K562 (cell line): ENCODE results near the gene SLC9A2. TPM values are rescaled to one million over a fixed set of nuclear protein-coding genes. Genes with fewer than 3 reads are reported as not detected.
A peak's percentile ranks its signal among the peaks of the same experiment; 100 is the strongest.

Experiments used
- ATAC-seq: fragments of 200-7000 bp; cut with Tn5 transposase; 3 replicates; pipeline ENCODE4 v1.9.1; 2020; ENCODE audit warnings: moderate library complexity
- BruUV-seq: library from RNA; stranded (reverse); fragments of 400-500 nt; replicated peaks from 2 replicates; lab custom pipeline; 2021; lab: Mats Ljungman, UMichigan
- CTCF ChIA-PET: fragments of 300-600 bp; formaldehyde crosslinking; extraction: SDS; loops from one replicate; lab custom pipeline; 2021; ENCODE audit warnings: low intra/inter-chr PET ratio; lab: Yijun Ruan, JAX
- POLR2A ChIA-PET: fragments of 300-600, 350-650 bp; sonication (Branson Sonifier 250); formaldehyde crosslinking; extraction: SDS; loops from one replicate; lab custom pipeline; 2021; ENCODE audit warnings: antibody characterized with exemption, inconsistent platforms; lab: Yijun Ruan, JAX
- DNase-seq, 4 experiments: peaks; one replicate each; pipeline versions ENCODE4 v3.0.0 to v3.0.0-alpha.2; 2011 to 2018; ENCODE audit warnings: low spot score in 3 of 4, mixed read lengths in 3 of 4; ENCODE audit errors: extremely low read depth in 1 of 4
- FAIRE-seq: peaks from 2 replicates; lab custom pipeline; 2011; peaks lifted over from hg19 to GRCh38; lab: Jason Lieb, UNC
- H2AFZ ChIP-seq: 2 replicates; pipeline ENCODE4 v1.6.0; 2011; ENCODE audit warnings: low read depth, low read length, control low read depth, inconsistent platforms
- H3K27ac ChIP-seq: fragments of 200-600 bp; 3 replicates; pipeline ENCODE4 v1.8.0; 2011; ENCODE audit warnings: low read depth, mild to moderate bottlenecking, control low read depth, inconsistent platforms, low read length, moderate library complexity, mixed read lengths; ENCODE audit errors: extremely low read depth
- H3K27me3 ChIP-seq, 2 experiments: fragments of 300-600 bp in 1 of 2; 2 replicates in 1 of 2; 3 replicates in 1 of 2; pipeline versions ENCODE4 v1.6.0 to v1.8.0; 2011; ENCODE audit warnings: inconsistent platforms in 2 of 2, low read length in 2 of 2, mild to moderate bottlenecking in 1 of 2, mixed read lengths in 1 of 2, moderate library complexity in 1 of 2; ENCODE audit not compliant: control insufficient read depth in 2 of 2, insufficient read depth in 2 of 2
- H3K36me3 ChIP-seq: fragments of 300-600 bp; 3 replicates; pipeline ENCODE4 v1.8.0; 2011; ENCODE audit warnings: mild to moderate bottlenecking, low read length, inconsistent platforms; ENCODE audit not compliant: control insufficient read depth, insufficient read depth
- H3K4me1 ChIP-seq, 2 experiments: fragments of 200-600 bp in 1 of 2; replicated peaks in 1 of 2; 2 replicates in 1 of 2; 3 replicates in 1 of 2; pipeline versions ENCODE4 v1.5.1 to v1.8.0; 2011; ENCODE audit warnings: inconsistent platforms in 2 of 2, low read length in 2 of 2, mild to moderate bottlenecking in 1 of 2, mixed read lengths in 1 of 2, moderate library complexity in 1 of 2; ENCODE audit not compliant: control insufficient read depth in 2 of 2, insufficient read depth in 2 of 2
- H3K4me2 ChIP-seq: 2 replicates; pipeline ENCODE4 v1.6.1; 2011; ENCODE audit warnings: low read length, control low read depth, inconsistent platforms, mixed read lengths; ENCODE audit not compliant: insufficient read depth
- H3K4me3 ChIP-seq: fragments of 200-600 bp; sonication (generic), shearing (Covaris generic); 2 replicates; pipeline ENCODE4 v1.5.1; 2016; ENCODE audit warnings: control low read depth, inconsistent platforms
- H3K79me2 ChIP-seq: fragments of 200-600 bp; 3 replicates; pipeline ENCODE4 v1.8.0; 2011; ENCODE audit warnings: low read length, inconsistent platforms; ENCODE audit not compliant: control insufficient read depth, insufficient read depth
- H3K9ac ChIP-seq, 2 experiments: 2 replicates each; pipeline versions ENCODE4 v1.6.0 to v1.6.1; 2011; ENCODE audit warnings: low read depth in 2 of 2, low read length in 2 of 2, control low read depth in 1 of 2, inconsistent platforms in 1 of 2, mild to moderate bottlenecking in 1 of 2, mixed read lengths in 1 of 2; ENCODE audit not compliant: insufficient read depth in 1 of 2
- H3K9me1 ChIP-seq: one replicate; pipeline ENCODE4 v1.6.0; 2011; ENCODE audit warnings: inconsistent platforms, mild to moderate bottlenecking, low read length, moderate library complexity; ENCODE audit not compliant: control insufficient read depth, insufficient read depth
- H3K9me3 ChIP-seq: replicated peaks from 2 replicates; pipeline ENCODE4 v1.5.1; 2011; ENCODE audit warnings: low read depth, low read length, inconsistent platforms; ENCODE audit not compliant: control insufficient read depth, insufficient read depth
- H4K20me1 ChIP-seq: replicated peaks from 2 replicates; pipeline ENCODE4 v1.6.1; 2011; ENCODE audit warnings: low read length, inconsistent platforms, mixed read lengths; ENCODE audit not compliant: control insufficient read depth, insufficient read depth
- CTBP1 ChIP-seq: fragments of 450-650 bp; IDR thresholded peaks from 2 replicates; pipeline ENCODE4 v1.6.1; 2016; ENCODE audit warnings: borderline replicate concordance
- ELF4 ChIP-seq: fragments of 450-650 bp; formaldehyde crosslinking; IDR thresholded peaks from 2 replicates; pipeline ENCODE4 v1.4.0; 2022; ENCODE audit warnings: missing genetic modification characterization
- EP400 ChIP-seq: fragments of 450-650 bp; IDR thresholded peaks from 2 replicates; pipeline ENCODE4 v1.6.1; 2017; ENCODE audit warnings: antibody characterized with exemption, mild to moderate bottlenecking, moderate library complexity
- EZH2 ChIP-seq: IDR thresholded peaks from 2 replicates; pipeline ENCODE4 v1.6.1; 2012; ENCODE audit warnings: low read depth, mild to moderate bottlenecking, inconsistent platforms, low read length, borderline replicate concordance
- MED1 ChIP-seq: sonication (generic); formaldehyde crosslinking; IDR thresholded peaks from 2 replicates; pipeline ENCODE4 v1.8.1; 2023; ENCODE audit warnings: missing genetic modification reagents, borderline replicate concordance
- MYC ChIP-seq, 2 experiments: fragments of 250-450 bp in 1 of 2; sonication (Bioruptor Pico) in 1 of 2; IDR thresholded peaks; 2 replicates each; pipeline versions ENCODE4 v1.5.1 to v1.6.1; 2012 to 2021; ENCODE audit warnings: low read depth in 2 of 2, borderline replicate concordance in 1 of 2, improper control_type of control experiment in 1 of 2, low read length in 1 of 2, mild to moderate bottlenecking in 1 of 2, moderate library complexity in 1 of 2
- MYNN ChIP-seq, 2 experiments: sonication (generic); formaldehyde crosslinking in 1 of 2; IDR thresholded peaks; 2 replicates each; pipeline versions ENCODE4 v1.5.0 to v1.6.1; 2016 to 2020; ENCODE audit warnings: antibody characterized with exemption in 1 of 2, missing genetic modification reagents in 1 of 2
- PURB ChIP-seq: sonication (generic); formaldehyde crosslinking; IDR thresholded peaks from 2 replicates; pipeline ENCODE4 v1.9.0; 2021; ENCODE audit warnings: low read depth, mild to moderate bottlenecking, missing genetic modification reagents
- RBFOX2 ChIP-seq: fragments of 200-400 bp; formaldehyde crosslinking; IDR thresholded peaks from 2 replicates; pipeline ENCODE4 v1.6.1; 2017; ENCODE audit warnings: low read depth, mild to moderate bottlenecking, low read length, moderate library complexity
- RHOXF2B ChIP-seq: fragments of 250-450 bp; sonication (Bioruptor Pico); conservative IDR thresholded peaks from 2 replicates; pipeline ENCODE4 v1.5.1; 2021
- SAFB ChIP-seq: fragments of 200-400 bp; formaldehyde crosslinking; IDR thresholded peaks from 2 replicates; pipeline ENCODE4 v1.6.1; 2017; ENCODE audit warnings: low read depth, low read length, borderline replicate concordance
- SRSF3 ChIP-seq: fragments of 200-400 bp; formaldehyde crosslinking; IDR thresholded peaks from 2 replicates; pipeline ENCODE4 v1.6.1; 2016; ENCODE audit warnings: mild to moderate bottlenecking, low read length, moderate library complexity; ENCODE audit not compliant: insufficient read depth
- ZNF347 ChIP-seq: fragments of 450-650 bp; formaldehyde crosslinking; IDR thresholded peaks from 2 replicates; pipeline ENCODE4 v1.4.0; 2020; ENCODE audit warnings: low read depth, mild to moderate bottlenecking, moderate library complexity
- ZNF79 ChIP-seq: fragments of 250-450 bp; sonication (Bioruptor Pico); IDR thresholded peaks from 2 replicates; pipeline ENCODE4 v1.4.0; 2020; ENCODE audit warnings: low read depth, mild to moderate bottlenecking, moderate library complexity
- WGBS: fragments of 100-300 bp; shearing (Covaris generic); methylation state at CpG from one replicate; pipeline ENCODE4 v1.1.6; 2016; ENCODE audit warnings: low coverage, mixed read lengths; ENCODE audit not compliant: insufficient coverage; ENCODE audit errors: missing lambda C conversion rate; 5-methylcytosine and 5-hydroxymethylcytosine counted together
- in situ Hi-C: fragments of 300-500 bp; cut with MboI; formaldehyde crosslinking; loops from 4 replicates; pipeline ENCODE4 v1.15.0; 2018; ENCODE audit warnings: inconsistent platforms, mixed read lengths
- intact Hi-C: fragments of 100-400 bp; cut with micrococcal nuclease; formaldehyde crosslinking; loops from 2 replicates; pipeline ENCODE4 v1.14.2; 2022
- polyA plus RNA-seq, 8 experiments: library from polyadenylated mRNA; depleted of rRNA in 4 of 8; stranded (reverse) in 5 of 8; unstranded in 3 of 8; fragments of >200 nt; fragmentation: Nextera tagmentation in 2 of 8; fragmentation: Illumina TruSeq in 1 of 8; extraction: Ambion mirVana in 2 of 8; extraction: Trizol in 1 of 8; gene quantifications; 2 replicates each; pipeline versions ENCODE4 v1.2.1 to v1.2.3, GENCODE V29; 2011 to 2014; ENCODE audit warnings: inconsistent platforms in 1 of 8, missing spikeins in 1 of 8
- total RNA-seq, 7 experiments: library from RNA; depleted of rRNA in 6 of 7; stranded (reverse); fragments of >200 nt in 6 of 7; fragmentation: Illumina TruSeq in 2 of 7; extraction: Trizol in 2 of 7; gene quantifications; 2 replicates each; pipeline versions ENCODE4 v1.2.1 to v1.2.3, GENCODE V29; 2011 to 2021; ENCODE audit warnings: low replicate concordance in 1 of 7
- TF ChIP-seq, protein P1 (sequence below): fragments of 200-800 bp; sonication (Bioruptor generic); IDR thresholded peaks from 2 replicates; pipeline ENCODE4 v1.6.1; 2016; ENCODE audit warnings: missing genetic modification characterization, missing compliant biosample characterization

The SLC9A2 gene
- total and polyA plus RNA-seq, 9 of the 15 experiments (the other 6 are each of a cell fraction or from before 2014, with no cell fraction given): 0.45 to 3.3 (median 1.6) TPM

DNA sequence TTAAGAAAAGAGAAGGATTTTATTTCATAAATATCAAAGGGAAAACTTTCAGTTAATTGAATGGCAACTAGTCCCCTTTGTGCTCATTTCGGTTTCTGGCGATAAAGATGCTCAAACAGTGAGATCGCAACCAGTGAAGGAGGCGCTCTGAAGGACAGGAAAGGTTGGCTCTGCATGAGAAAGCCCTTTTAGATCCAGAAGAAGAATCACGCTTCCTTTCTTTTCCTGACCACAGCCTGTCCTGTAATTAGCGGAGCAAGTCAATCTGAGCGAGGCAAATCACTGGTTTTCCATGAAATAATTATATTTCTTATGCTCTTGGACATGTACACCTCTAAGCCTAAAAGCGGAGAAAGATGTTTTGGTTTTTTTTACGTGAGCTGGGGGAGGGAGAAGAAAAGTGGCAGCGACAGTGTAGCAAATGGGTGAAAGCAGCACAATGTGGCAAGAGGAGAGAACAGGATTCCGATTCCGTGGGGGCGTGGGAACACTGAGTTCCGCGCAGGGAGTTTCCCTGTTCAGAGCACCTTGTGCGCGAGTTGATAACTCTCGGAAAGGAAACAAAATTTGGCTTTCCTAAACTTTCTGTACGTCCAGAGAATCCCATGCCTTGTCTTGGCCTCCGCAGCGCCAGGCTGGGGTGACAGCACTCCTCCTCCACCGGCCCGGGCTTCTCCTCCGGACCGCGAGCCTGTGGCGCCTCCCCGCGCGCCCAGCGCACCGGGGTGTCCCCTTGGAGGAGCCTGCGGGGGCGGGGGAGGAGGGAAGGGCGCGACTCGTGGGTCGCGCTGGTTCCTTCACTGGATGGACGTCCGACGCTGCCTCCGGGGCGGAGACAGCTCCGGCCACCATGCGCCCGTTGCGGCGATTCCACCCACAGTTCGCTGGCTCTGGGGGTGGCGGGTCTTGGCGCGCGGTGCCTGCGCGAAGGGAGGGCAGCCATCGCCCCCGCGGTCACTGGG is 620 bp upstream of the SLC9A2 start:
- WGBS: 3% methylated on average over 41 of the region's 59 CpGs
- Histone ChIP-seq H4K20me1 (no peaks in the 10 kb centered on the region), H3K4me3 (peak overlapping the region; percentile 58), H3K4me1 (peaks cover 18 to 23% of the 10 kb centered on the region in 2 experiments; a peak in 4 of 5 replicates), H2AFZ (peak overlapping the region; percentile 96), H3K9ac (peak overlapping the region; percentile 45 to 91), H3K36me3 (no peaks in the 10 kb centered on the region), H3K79me2 (peaks cover 3% of the 10 kb centered on the region; the same call in 1 of the 3 replicates), H3K4me2 (peak overlapping the region; percentile 83), H3K9me3 (no peaks in the 10 kb centered on the region), H3K9me1 (no peaks in the 10 kb centered on the region), H3K27ac (peak overlapping the region; percentile 45; the same call in 2 of the 3 replicates), H3K27me3 (no peaks in the 10 kb centered on the region)
- peak; percentile 69 to 84 (median 78) for DNase-seq
- ChIA-PET CTCF (interaction anchor here (0.6 kb wide), 1 partner anchor 87 kb away, joined by 4 read pairs; no protein-coding TSS in a partner anchor), POLR2A (interaction anchor here (0.6 kb wide), 1 partner anchor 311 kb away, joined by 3 read pairs; no protein-coding TSS in a partner anchor)
- in situ Hi-C loops: loop anchor here (10.0 kb wide), 1 partner anchor 94 kb away; no protein-coding TSS in a partner anchor
- ATAC-seq: peak; percentile 83
- FAIRE-seq: no peak
- intact Hi-C loops: loop anchor here (2.0 to 10.0 kb wide), 4 partner anchors 16 to 186 kb away; no protein-coding TSS in a partner anchor
- BruUV-seq: no TSS peak
- peak; percentile 69 for TF ChIP-seq RBFOX2
- TF ChIP-seq CTBP1: peak; percentile 70
- TF ChIP-seq ZNF79 (CRISPR knock-in tag): no peak
- peak; percentile 11; the same call in 1 of the 2 replicates for TF ChIP-seq EP400
- no peak for TF ChIP-seq MED1 (CRISPR knock-in tag)
- TF ChIP-seq PURB (CRISPR knock-in tag): no peak
- TF ChIP-seq RHOXF2B (CRISPR knock-in tag): no peak
- no peak for TF ChIP-seq SRSF3
- TF ChIP-seq ZNF347 (CRISPR knock-in tag): no peak
- TF ChIP-seq ELF4 (CRISPR knock-in tag): no peak
- no peak for TF ChIP-seq MYNN (IDR thresholded peaks at IDR 0.05)
- TF ChIP-seq MYNN (CRISPR knock-in tag; IDR thresholded peaks at IDR 0.05): no peak
- TF ChIP-seq, protein P1, sequence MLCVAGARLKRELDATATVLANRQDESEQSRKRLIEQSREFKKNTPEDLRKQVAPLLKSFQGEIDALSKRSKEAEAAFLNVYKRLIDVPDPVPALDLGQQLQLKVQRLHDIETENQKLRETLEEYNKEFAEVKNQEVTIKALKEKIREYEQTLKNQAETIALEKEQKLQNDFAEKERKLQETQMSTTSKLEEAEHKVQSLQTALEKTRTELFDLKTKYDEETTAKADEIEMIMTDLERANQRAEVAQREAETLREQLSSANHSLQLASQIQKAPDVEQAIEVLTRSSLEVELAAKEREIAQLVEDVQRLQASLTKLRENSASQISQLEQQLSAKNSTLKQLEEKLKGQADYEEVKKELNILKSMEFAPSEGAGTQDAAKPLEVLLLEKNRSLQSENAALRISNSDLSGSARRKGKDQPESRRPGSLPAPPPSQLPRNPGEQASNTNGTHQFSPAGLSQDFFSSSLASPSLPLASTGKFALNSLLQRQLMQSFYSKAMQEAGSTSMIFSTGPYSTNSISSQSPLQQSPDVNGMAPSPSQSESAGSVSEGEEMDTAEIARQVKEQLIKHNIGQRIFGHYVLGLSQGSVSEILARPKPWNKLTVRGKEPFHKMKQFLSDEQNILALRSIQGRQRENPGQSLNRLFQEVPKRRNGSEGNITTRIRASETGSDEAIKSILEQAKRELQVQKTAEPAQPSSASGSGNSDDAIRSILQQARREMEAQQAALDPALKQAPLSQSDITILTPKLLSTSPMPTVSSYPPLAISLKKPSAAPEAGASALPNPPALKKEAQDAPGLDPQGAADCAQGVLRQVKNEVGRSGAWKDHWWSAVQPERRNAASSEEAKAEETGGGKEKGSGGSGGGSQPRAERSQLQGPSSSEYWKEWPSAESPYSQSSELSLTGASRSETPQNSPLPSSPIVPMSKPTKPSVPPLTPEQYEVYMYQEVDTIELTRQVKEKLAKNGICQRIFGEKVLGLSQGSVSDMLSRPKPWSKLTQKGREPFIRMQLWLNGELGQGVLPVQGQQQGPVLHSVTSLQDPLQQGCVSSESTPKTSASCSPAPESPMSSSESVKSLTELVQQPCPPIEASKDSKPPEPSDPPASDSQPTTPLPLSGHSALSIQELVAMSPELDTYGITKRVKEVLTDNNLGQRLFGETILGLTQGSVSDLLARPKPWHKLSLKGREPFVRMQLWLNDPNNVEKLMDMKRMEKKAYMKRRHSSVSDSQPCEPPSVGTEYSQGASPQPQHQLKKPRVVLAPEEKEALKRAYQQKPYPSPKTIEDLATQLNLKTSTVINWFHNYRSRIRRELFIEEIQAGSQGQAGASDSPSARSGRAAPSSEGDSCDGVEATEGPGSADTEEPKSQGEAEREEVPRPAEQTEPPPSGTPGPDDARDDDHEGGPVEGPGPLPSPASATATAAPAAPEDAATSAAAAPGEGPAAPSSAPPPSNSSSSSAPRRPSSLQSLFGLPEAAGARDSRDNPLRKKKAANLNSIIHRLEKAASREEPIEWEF (CRISPR knock-in tag): no peak
- no peak for TF ChIP-seq EZH2
- peak; percentile 80 for TF ChIP-seq SAFB
- TF ChIP-seq MYC (IDR thresholded peaks at IDR 0.05; ENCODE audit: low read depth, low read length): peak; percentile 64
- TF ChIP-seq MYC (CRISPR knock-in tag; IDR thresholded peaks at IDR 0.05; ENCODE audit: borderline replicate concordance, low read depth): no peak
